Measurements from ENCODE around the gene CHRNE.
"Not testable (repeated sequence)": the region's sequence is repeated elsewhere in the genome, so short reads cannot be mapped to it uniquely, and the experiment has no call there.

CHRNE gene

GRCh38 chr17:4939796-4940554 lies 37.1 kb upstream of the CHRNE start, which contains the start of the genes RNF167 and SLC25A11:
RNF167 (plus strand) TSS chr17:4940268; CDS start chr17:4940910, 642 bp downstream.
SLC25A11 (minus strand) TSS chr17:4940046; CDS start chr17:4939910, 136 bp downstream.
- DNase-seq (ENCODE audit: low read depth), result peak; percentile 87

DNA sequence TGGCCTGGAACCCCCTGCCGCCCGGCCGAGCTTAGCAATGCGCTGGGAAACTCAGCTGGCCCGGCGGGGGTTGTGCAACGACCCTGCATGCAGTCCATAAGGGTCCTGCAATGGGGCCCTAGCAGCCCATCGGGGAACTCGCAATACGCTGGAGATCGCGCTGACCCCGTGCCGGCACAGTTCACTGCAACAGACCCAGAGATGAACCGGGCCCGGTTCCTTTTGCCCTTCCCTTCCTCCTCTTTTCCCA lies 36.6 kb upstream of the CHRNE start:
- DNase-seq (ENCODE audit: low read depth), result no peak

DNA sequence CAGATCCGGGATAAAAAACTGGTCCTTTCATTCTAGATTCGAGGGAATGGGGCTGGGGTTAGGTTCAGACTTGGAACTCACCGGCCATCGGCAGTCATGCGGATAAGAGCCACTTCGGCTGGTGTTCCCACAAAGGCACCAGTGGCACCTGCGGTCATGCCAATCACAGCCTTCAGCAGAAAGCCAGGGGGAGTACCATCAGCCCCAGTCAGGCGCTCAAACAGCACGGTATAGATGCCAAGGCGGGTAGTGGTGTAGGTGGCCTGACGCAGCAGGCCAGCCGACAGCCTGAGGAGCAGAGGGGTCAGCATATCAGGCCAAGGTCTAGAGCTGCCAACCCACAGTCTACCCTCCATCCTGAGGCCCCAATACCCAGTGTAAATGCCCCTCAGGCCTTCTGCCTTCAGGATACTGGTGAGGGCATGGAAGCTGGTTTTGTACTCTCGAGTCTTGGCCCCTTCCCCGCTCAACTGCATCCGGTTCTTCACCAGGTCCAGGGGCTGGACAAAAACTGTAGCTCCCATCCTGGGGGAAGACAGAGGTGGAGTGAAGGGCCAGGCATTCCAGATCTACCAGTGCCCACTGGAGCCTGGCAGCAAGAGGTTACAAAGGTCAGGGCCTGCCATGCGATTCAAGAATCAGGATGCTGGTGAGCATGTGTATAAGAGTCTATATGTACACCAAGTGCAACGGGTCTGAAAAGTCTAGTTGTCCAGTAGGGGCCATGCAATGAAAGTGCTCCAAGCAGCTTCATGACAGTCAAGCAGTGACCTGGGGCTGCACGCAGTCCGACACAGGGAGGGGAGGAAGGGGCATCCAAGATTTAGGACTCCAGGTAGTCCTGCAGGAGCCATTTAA lies 36.0 kb upstream of the CHRNE start:
- no peak for DNase-seq (ENCODE audit: low read depth)

DNA sequence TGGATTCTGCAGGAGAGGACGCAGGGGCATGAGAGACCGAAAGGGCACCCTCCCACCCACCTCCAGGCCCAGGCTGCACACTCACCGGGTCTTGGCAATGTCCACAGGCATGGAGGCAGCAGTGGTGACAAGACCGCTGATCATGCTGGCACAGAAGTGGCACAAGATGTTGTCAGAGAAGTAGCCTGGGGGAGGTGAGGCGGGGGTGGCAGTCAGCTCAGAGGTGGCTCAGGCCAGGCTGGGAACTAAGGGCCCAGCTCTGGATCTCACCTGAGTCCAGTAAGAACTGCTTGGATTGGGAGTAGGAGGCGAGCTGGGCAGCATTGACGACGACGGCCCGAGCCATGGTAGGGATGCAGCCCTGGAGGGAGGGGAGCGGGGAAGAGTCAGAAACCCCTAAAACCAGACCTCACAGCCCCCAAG lies 35.2 kb upstream of the CHRNE start:
- no peak for DNase-seq (ENCODE audit: low read depth)

GRCh38 chr17:4937553-4937952 lies 34.7 kb upstream of the CHRNE start:
- DNase-seq (ENCODE audit: low read depth), result no peak

GRCh38 chr17:4936436-4936835 lies 33.5 kb upstream of the CHRNE start:
- no peak for DNase-seq (ENCODE audit: low read depth)

GRCh38 chr17:4935650-4936049 lies 32.8 kb upstream of the CHRNE start:
- DNase-seq (ENCODE audit: low read depth), result no peak

DNA sequence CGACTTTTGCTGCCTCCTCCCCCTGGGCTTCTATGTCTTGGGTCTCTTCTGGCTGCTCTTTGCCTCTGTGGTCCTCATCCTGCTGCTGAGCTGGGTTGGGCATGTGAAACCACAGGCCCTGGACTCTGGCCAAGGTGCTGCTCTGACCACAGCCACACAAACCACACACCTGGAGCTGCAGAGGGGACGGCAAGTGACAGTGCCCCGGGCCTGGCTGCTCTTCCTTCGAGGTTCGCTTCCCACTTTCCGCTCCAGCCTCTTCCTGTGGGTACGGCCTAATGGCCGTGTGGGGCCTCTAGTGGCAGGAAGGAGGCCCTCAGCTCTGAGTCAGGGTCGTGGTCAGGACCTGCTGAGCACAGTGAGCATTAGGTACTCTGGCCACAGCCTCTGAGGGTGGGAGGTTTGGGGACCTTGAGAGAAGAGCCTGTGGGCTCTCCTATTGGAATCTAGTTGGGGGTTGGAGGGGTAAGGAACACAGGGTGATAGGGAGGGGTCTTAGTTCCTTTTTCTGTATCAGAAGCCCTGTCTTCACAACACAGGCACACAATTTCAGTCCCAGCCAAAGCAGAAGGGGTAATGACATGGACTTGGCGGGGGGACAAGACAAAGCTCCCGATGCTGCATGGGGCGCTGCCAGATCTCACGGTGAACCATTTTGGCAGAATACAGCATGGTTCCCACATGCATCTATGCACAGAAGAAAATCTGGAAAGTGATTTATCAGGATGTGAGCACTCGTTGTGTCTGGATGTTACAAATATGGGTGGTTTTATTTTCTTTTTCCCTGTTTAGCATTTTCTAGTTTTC lies 31.5 kb upstream of the CHRNE start:
- no peak for DNase-seq (ENCODE audit: low read depth)

GRCh38 chr17:4933646-4934045 lies 30.7 kb upstream of the CHRNE start:
- DNase-seq (ENCODE audit: low read depth), result no peak

GRCh38 chr17:4932756-4933155 lies 29.9 kb upstream of the CHRNE start:
- DNase-seq (ENCODE audit: low read depth), result no peak

DNA sequence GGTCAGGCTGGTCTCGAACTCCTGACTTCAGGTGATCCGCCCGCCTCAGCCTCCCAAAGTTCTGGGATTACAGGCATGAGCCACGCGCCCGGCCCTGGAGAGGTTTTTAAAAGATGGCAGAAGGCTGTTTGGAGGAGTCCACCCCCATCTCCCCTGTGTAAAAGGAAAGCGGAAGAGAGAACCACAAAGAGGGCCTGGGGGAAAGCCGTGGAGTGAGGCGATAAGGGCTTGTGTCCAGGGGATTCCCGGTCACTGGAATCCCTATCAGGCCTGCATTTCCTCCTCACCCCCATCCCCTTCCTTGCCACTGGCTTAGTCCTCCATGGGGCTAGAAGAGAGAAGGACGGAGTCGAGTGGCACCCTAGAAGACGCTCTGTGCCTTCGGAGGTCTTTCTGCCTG lies 29.1 kb upstream of the CHRNE start, which contains the start of gene GP1BA:
Gene GP1BA, plus strand, starts transcription at position 315 of the 400 bp plus-strand sequence. CDS start 328 bp downstream, outside the sequence.
- DNase-seq (ENCODE audit: low read depth), result no peak

GRCh38 chr17:4928881-4929280 lies 26.0 kb upstream of the CHRNE start:
- DNase-seq (ENCODE audit: low read depth), result no peak

- not testable (repeated sequence) for DNase-seq (ENCODE audit: low read depth)
Measured at GRCh38 chr17:4926577-4927335, 23.9 kb upstream of the CHRNE start.

DNA sequence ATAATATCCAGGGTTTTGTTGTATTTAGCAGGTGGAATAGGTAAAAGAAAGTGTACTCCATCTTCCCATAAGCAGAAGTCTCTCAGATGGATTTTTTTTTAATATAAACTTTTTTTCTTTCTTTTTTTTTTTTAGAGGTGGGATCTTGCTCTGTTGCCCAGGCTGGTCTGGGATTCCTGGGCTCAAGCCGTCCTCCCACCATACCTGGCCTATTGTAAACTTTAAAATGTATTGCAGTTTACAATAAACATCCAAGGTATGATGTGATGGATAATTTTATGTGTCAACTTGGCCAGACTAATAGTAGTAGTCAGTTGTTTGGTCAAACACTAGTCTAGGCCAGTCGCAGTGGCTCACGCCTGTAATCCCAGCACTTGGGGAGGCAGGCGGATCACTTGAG lies 18.4 kb upstream of the CHRNE start:
- DNase-seq (ENCODE audit: low read depth), result no peak

DNA sequence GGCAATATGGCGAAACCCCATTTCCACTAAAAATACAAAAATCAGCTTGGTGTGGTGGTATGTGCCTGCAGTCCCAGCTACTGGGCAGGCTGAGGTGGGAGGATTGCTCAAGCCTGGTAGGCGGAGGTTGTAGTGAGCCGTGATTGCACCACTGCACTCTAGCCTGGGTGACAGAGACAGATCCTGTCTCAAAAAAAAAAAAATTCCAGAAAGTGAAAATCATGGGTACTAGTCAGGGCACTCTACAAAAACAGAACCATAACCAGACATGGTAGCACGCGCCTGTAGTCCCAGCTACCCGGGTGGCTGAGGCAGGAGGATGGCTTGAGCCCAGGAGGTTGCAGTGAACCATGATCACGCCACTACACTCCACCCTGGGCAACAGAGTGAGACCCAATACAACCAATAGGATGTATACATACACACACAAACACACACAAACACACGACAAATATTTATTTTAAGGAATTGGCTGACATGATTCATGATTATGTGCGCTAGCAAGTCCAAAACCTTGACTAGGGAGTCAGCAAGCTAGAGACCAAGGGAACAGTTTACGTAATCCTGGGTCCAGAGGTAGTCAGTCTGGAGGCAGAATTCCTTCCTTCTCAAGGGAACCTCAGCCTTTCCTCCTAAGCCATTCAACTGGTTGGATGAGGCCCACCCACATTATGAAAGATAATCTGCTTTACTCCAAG lies 17.6 kb upstream of the CHRNE start:
- DNase-seq (ENCODE audit: low read depth), result no peak

DNA sequence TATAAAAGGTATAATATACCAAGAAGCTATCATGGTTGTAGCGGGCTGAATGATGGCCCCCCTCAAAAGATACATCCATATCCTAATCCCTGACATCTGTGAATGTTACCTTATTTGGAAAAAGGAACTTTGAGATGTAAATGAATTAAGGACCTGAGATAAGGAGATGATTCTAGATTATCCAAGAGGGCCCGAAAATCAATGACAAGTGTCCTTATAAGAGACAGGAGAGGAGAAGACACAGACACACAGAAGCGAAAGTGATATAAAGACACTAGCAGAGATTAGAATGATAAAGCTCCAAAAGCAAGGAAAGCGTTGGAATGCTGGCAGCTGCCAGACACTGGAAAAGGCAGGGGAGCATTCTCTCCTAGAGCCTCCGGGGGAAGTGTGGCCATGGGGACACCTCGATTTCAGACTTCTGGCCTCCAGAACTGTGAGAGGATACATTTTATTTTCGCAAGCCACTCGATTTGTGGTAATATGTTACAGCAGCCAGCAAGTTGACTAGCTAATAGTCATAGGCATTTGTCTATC lies 16.7 kb upstream of the CHRNE start:
- no peak for DNase-seq (ENCODE audit: low read depth)

- DNase-seq (ENCODE audit: low read depth), result not testable (repeated sequence)
Measured at GRCh38 chr17:4914551-4914950, 11.7 kb upstream of the CHRNE start.

- no peak for DNase-seq (ENCODE audit: low read depth)
Measured at GRCh38 chr17:4913994-4914393, 11.1 kb upstream of the CHRNE start.

- peak; percentile 40 for DNase-seq (ENCODE audit: low read depth)
Measured at GRCh38 chr17:4908711-4909496, 6.0 kb upstream of the CHRNE start.

DNA sequence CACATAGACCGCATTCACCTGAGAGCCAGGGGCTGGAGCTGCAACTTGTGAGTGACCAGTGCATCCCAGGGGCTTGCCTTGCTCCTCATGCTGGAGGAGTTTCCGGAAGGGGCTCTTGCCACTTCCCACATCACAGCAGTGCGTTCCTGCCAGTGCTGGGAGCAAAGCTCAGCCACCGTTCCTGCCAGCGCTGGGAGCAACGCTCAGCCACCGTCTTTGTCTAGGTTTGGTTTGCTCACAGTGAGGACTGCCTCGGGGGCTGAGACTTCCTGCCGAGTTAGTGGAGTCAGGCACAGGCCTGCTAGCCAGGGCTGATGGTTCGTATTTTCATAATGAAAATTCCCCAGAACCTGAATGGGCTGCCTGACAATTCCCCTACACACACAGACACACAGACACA lies 5.4 kb upstream of the CHRNE start:
- DNase-seq (ENCODE audit: low read depth), result no peak

Measured in stimulated activated CD8-positive, alpha-beta memory T cell treated with anti-CD3 and anti-CD28 coated beads, Interleukin-15, amount 100 ng/mL, for 1 hour (primary cell).